GM21528 (cell line): Measurements from ENCODE around the gene ADAMTSL2.

Experiments
- ATAC-seq: cut with Tn5 transposase; IDR thresholded peaks from one replicate; pipeline ENCODE4 v1.9.1; 2021; ENCODE audit warnings: mild to moderate bottlenecking, moderate library complexity; ENCODE audit not compliant: unreplicated experiment, low FRiP score

Gene ADAMTSL2

DNA sequence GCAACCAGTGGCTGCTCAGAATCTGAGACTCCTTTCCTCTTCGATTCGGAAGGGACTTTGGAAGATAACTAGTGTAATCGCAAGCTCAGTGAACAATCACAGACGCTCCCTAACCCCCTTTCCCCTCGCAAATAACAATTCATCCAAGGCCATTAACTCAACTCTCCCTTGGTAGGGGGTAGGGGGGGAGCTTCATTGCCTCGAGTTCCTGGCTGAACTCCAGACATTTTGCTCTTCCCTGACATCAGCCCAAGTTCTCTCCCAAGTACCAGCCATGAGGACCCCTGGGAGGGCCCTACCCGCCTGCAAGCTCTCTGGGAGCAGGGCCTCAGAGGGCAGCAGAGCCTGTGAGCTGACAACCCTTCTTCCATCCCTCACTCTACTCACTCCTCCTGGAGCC, 66.2 kb downstream of the ADAMTSL2 start:
- no peak for ATAC-seq

GRCh38 chr9:133601746-133602145, 67.2 kb downstream of the ADAMTSL2 start:
- no peak for ATAC-seq

DNA sequence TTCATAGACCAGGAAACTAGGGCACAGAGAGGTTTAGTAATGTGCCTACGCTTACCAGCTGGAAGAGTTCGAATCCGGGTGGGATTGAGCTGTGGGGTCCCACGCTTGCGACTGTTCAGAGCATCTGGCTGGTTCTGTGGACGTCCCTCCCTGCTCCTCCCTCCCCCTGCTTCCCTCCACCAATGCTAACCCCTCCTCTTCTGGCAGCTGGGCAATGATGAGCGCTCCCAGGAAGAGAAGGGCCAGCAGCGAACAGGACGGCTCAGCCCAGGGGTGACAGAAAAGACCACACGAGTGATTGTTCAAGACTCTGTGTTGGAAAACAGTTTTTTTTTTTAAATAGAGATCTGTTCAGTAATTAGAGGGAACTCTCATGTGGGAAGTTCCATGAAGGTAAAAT, 67.8 kb downstream of the ADAMTSL2 start:
- ATAC-seq = no peak

- ATAC-seq = no peak
Observed at GRCh38 chr9:133603135-133603927, 68.8 kb downstream of the ADAMTSL2 start.

DNA sequence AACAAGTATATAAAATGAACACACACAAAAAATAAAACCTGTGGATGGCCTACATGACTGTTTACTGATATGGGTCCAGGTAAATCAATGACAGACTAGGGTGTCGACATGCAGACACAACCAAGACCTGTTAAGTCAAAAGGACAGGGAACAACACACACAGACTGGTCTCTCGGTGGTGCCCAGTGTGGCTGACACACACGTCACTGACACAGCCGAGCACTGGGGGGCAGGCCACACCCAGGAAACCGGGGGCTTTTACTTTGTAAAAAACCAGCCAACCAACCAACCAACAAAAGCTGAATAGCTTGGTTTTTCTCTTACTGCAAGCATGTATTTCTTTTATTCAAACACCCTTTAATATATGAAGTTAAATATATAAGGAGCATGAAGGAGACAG, 69.7 kb downstream of the ADAMTSL2 start:
- ATAC-seq = no peak

DNA sequence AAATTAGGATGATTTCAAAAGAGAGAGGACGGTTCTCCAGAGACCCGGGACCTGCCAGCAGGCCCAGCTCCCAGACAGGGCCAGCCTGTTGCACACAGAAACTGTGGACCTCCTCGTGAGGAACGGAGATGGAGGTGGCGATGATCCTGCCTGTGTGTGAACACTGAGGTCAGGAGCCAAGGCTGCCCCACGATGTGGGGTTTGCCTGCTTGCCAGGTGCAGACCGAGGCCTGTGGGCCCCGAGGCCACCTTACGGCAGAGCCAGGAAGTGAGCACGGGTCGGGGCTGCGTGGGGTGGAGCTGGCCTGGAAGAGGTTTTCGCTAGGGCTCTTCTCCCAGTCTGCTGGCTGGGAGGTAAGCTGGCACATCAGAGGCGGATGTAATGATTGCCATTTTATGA, 70.4 kb downstream of the ADAMTSL2 start:
- no peak for ATAC-seq

DNA sequence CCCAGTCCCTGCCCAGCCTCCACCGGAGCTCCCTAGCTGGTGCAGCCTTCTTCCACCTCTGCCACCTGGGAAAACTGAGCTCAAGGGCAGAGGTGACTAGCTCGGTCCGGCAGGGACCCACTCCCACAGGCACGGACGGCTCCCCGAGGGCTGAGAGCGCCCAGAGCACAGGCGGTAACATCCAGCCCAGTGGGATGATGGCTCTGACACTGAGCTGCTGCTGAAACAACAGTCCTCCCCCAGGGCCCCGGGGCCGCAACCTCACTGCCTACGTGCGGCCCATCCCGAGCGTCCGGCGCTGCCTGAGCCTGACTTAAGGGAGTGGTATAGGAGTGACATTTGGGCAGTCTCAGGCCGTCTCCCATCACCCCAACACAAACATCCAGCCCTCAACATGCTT, 70.9 kb downstream of the ADAMTSL2 start:
- ATAC-seq = no peak

DNA sequence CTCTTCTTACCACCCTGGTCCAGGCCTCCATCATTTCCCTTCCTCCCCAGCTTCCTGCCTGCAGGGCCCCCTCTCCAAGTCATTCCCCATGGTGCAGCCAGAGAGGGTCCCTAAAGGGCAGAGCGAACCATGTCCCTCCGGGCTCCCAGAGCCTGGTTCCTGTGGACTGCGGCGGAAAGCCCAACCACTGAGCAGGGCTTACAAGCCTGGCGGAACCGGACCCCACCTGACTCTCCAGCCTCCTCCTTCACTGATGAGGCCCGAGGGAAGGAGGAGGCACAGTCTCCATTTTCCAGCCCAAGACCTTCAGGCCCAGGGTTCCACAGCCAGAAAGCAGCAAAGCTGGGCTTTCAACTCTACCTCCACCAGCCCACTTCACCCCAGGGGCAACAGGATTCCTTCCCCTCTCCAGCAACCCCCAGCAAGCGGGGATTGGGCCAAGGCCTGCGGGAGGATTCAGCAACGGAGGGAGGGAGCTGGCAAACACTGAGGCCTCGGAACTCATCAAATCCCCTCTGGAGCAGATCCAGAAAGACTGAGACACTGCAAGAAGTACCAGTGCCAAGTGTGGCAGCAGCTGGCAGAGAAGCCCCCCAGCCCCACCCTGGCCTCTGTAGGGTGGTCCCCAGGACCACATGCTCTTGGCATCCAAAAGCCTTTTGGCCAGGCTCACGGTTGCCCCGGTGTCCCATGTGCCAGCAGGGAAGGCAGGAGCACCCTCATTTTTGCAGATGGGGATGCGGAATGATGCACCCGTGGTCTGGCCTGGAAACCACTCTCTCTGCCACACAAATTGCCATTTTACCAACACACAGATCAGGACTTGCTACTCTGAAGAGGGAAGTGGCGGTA, 71.6 kb downstream of the ADAMTSL2 start:
- ATAC-seq = no peak

- no peak for ATAC-seq
Observed at GRCh38 chr9:133606708-133607025, 72.2 kb downstream of the ADAMTSL2 start.

- no peak for ATAC-seq
Observed at GRCh38 chr9:133607381-133607780, 72.9 kb downstream of the ADAMTSL2 start.

DNA sequence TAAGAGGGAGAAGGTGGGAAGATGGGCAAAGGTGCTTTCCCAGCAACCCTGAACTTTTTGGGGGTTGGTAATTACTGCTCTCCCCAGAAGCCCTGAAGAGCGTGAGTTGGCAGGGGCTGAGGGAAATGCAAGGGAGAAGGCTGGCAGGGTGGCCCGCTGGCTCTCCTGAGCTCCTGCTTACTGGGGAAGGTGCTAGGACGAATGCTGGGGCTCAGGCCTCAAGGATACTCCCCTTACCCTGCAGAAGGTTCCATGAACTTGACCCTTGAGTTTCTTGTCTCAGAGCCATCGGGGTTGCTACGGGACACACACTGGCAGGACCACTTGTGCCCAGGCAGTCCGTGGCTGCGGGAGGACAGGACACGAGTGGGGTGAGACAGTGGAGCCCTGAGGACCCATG, 73.5 kb downstream of the ADAMTSL2 start:
- ATAC-seq = no peak

DNA sequence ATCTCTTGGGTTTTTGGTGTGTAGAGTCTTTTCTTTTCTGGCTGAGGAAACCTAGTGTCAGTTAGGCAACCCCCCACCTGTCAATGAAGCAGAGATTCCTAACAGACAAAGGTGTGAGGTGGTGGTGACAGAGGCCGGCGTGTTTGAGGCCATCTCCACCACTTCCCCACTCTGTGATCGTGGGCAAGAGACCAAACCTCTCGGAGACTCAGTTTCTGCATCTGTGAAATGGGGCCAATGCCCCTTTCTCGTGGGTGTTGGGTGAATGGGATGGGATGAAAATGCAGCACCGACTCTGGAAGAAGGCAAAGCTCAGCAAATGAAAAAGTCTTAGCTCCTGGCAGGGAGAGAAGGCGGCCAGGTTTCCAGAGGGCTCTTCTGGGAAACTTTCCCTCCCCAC, 73.9 kb downstream of the ADAMTSL2 start:
- no peak for ATAC-seq

DNA sequence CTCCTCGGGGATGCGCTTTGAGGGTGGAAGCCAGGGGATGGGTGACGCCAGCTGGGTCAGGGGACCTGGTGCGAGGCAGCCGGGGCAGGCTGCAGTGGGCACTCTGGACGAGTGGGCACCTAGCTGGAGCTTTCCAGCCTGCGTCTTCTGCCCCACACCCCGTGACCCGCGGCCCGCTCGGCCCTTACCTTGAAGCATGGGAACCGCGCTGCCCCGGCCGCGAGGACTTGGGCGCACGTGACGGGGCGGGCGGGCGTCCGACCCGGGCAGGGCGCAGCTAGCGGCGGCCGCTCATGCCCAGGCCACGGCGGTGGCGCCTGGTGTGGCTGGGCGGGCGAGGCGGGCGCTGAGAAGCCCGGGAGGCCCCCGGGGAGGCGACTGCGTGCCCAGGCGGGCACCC, 74.4 kb downstream of the ADAMTSL2 start:
- no peak for ATAC-seq

- ATAC-seq = no peak
Observed at GRCh38 chr9:133609311-133610098, 75.0 kb downstream of the ADAMTSL2 start, which contains the start of gene FAM163B. Gene FAM163B, minus strand, starts transcription at chr9:133609389. Its CDS starts 29,166 bp downstream, at chr9:133580223.

GRCh38 chr9:133610845-133611244, 76.3 kb downstream of the ADAMTSL2 start:
- no peak for ATAC-seq

GRCh38 chr9:133612051-133612450, 77.5 kb downstream of the ADAMTSL2 start:
- no peak for ATAC-seq

GRCh38 chr9:133612816-133613215, 78.3 kb downstream of the ADAMTSL2 start:
- no peak for ATAC-seq

- no peak for ATAC-seq
Observed at GRCh38 chr9:133613432-133613831, 78.9 kb downstream of the ADAMTSL2 start.

DNA sequence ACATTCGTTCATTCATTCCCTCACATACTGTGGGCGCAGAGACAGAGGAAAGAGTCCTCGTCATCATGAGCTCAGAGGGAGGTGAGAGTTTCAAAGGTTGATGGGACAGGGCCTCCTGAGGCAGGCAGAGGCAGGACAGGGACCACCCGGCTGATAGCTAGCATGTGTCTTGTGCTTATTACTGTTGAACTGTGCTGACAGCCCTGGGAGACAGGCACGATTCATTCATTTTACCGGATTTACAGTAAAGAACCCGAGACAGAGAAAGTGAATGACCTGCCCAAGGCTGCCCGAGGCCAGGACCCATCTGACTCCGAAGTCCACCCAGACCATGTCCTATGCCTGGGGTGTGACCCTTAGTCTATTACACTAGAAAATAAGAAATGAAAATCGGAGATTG, 79.6 kb downstream of the ADAMTSL2 start:
- ATAC-seq = no peak

GRCh38 chr9:133614678-133615077, 80.2 kb downstream of the ADAMTSL2 start:
- no peak for ATAC-seq

- no peak for ATAC-seq
Observed at GRCh38 chr9:133615186-133615585, 80.7 kb downstream of the ADAMTSL2 start.
